OCI-LY3 (cell line): ENCODE measurements around the gene LPCAT2.

ENCODE experiments used
- H2AFZ ChIP-seq: fragments of 200-600, 300-600 bp; shearing (Covaris generic); 2 replicates; pipeline ENCODE4 v1.6.0; 2014; ENCODE audit warnings: antibody characterized with exemption, low read depth, low read length
- H3K27ac ChIP-seq: fragments of 200-600, 300-600 bp; sonication (generic); 2 replicates; pipeline ENCODE4 v1.5.1; 2014; ENCODE audit warnings: mild to moderate bottlenecking, low read length, moderate library complexity, mixed read lengths
- H3K27me3 ChIP-seq: fragments of 200-600, 300-600 bp; sonication (generic); 2 replicates; pipeline ENCODE4 v1.6.1; 2014; ENCODE audit warnings: low read depth, low read length, mixed read lengths
- H3K36me3 ChIP-seq: fragments of 200-600, 300-600 bp; sonication (generic); replicated peaks from 2 replicates; pipeline ENCODE3; 2014; ENCODE audit warnings: low read depth, low read length, mixed read lengths
- H3K4me1 ChIP-seq: fragments of 300-600, 200-600 bp; sonication (generic); 2 replicates; pipeline ENCODE4 v1.6.1; 2014; ENCODE audit warnings: low read length, mixed read lengths
- H3K4me2 ChIP-seq: fragments of 200-600, 300-600 bp; sonication (generic); 2 replicates; pipeline ENCODE4 v1.6.1; 2014; ENCODE audit warnings: low read length, mixed read lengths
- H3K4me3 ChIP-seq: fragments of 300-600, 200-600 bp; sonication (generic); 2 replicates; pipeline ENCODE4 v1.5.1; 2014; ENCODE audit warnings: antibody characterized with exemption, mild to moderate bottlenecking, low read length, moderate library complexity
- H3K79me2 ChIP-seq: fragments of 300-600, 200-600 bp; shearing (Covaris generic); 2 replicates; pipeline ENCODE4 v1.6.1; 2014; ENCODE audit warnings: mild to moderate bottlenecking, low read length, mixed read lengths
- H3K9ac ChIP-seq: fragments of 300-600, 200-600 bp; shearing (Covaris generic); 2 replicates; pipeline ENCODE4 v1.6.0; 2014; ENCODE audit warnings: mild to moderate bottlenecking, low read length, moderate library complexity
- H3K9me3 ChIP-seq: fragments of 200-600, 300-600 bp; shearing (Covaris generic); 2 replicates; pipeline ENCODE4 v1.6.1; 2014; ENCODE audit warnings: low read length, mixed read lengths; ENCODE audit not compliant: insufficient read depth
- H4K20me1 ChIP-seq: fragments of 200-600, 300-600 bp; sonication (generic); 2 replicates; pipeline ENCODE4 v1.6.1; 2016; ENCODE audit warnings: low read length, mixed read lengths; ENCODE audit not compliant: insufficient read depth
- CTCF ChIP-seq: fragments of 200-600, 300-600 bp; sonication (generic); IDR thresholded peaks from 2 replicates; pipeline ENCODE4 v1.5.1; 2014; ENCODE audit warnings: antibody characterized with exemption, low read length, low read depth
- EZH2phosphoT487 ChIP-seq: fragments of 200-600 bp; shearing (Covaris generic); IDR thresholded peaks from 2 replicates; pipeline ENCODE4 v1.6.1; 2018; ENCODE audit warnings: antibody characterized with exemption, mixed run types, low read depth

The LPCAT2 gene

GRCh38 chr16:55571191-55571897, 62.5 kb downstream of the LPCAT2 start:
- no peaks in the 10 kb centered on the region for H3K9me3 ChIP-seq
- no peak overlapping the region for H3K4me2 ChIP-seq
- H3K27me3 ChIP-seq = no peaks in the 10 kb centered on the region
- TF ChIP-seq EZH2phosphoT487 (no peak), CTCF (no peak)
- H3K4me3 ChIP-seq = no peak overlapping the region
- H3K9ac ChIP-seq = no peak overlapping the region
- no peaks in the 10 kb centered on the region for H3K79me2 ChIP-seq
- H4K20me1 ChIP-seq = no peaks in the 10 kb centered on the region
- no peaks in the 10 kb centered on the region for H3K36me3 ChIP-seq
- H3K27ac ChIP-seq = no peak overlapping the region
- no peak overlapping the region for H2AFZ ChIP-seq
- H3K4me1 ChIP-seq = no peaks in the 10 kb centered on the region

- Histone ChIP-seq H3K27ac (no peak overlapping the region), H4K20me1 (no peaks in the 10 kb centered on the region), H3K79me2 (no peaks in the 10 kb centered on the region), H3K9me3 (no peaks in the 10 kb centered on the region), H3K4me3 (no peak overlapping the region), H2AFZ (no peak overlapping the region), H3K9ac (no peak overlapping the region), H3K27me3 (no peaks in the 10 kb centered on the region), H3K4me1 (no peaks in the 10 kb centered on the region), H3K36me3 (no peaks in the 10 kb centered on the region), H3K4me2 (no peak overlapping the region)
- TF ChIP-seq CTCF (no peak), EZH2phosphoT487 (no peak)
These were observed 63.6 kb downstream of the LPCAT2 start for GRCh38 chr16:55572439-55572838.

DNA sequence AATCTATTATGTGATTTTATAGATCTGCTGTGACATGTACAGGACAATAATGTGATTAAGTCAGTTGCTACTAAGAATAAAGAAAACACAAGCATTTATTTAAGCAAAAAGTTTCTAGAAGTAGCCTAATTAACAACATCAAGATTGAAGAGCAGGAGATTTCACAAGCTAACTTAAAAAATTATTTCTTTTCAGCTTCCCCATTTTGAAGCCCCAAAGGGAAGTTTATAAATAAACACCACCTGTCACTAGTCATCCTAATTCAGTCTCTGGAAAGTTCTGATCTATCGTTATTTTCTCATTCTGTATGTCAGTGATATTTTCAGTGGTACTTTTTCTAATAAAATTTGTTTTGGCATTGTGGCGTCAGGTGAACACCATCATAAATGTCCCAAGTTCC, 65.9 kb downstream of the LPCAT2 start:
- Histone ChIP-seq H4K20me1 (no peaks in the 10 kb centered on the region), H3K27me3 (no peaks in the 10 kb centered on the region), H3K27ac (no peak overlapping the region), H2AFZ (no peak overlapping the region), H3K36me3 (no peaks in the 10 kb centered on the region), H3K4me2 (no peak overlapping the region), H3K9me3 (no peaks in the 10 kb centered on the region), H3K9ac (no peak overlapping the region), H3K4me1 (no peaks in the 10 kb centered on the region), H3K79me2 (no peaks in the 10 kb centered on the region), H3K4me3 (no peak overlapping the region)
- TF ChIP-seq EZH2phosphoT487 (no peak), CTCF (no peak)

- H4K20me1 ChIP-seq = no peaks in the 10 kb centered on the region
- no peaks in the 10 kb centered on the region for H3K27me3 ChIP-seq
- H3K4me1 ChIP-seq = no peaks in the 10 kb centered on the region
- no peaks in the 10 kb centered on the region for H3K36me3 ChIP-seq
- TF ChIP-seq EZH2phosphoT487 = no peak
- TF ChIP-seq CTCF = no peak
- H3K4me2 ChIP-seq = no peak overlapping the region
- H2AFZ ChIP-seq = no peak overlapping the region
- no peaks in the 10 kb centered on the region for H3K9me3 ChIP-seq
- no peak overlapping the region for H3K27ac ChIP-seq
- no peak overlapping the region for H3K4me3 ChIP-seq
- no peaks in the 10 kb centered on the region for H3K79me2 ChIP-seq
- H3K9ac ChIP-seq = no peak overlapping the region
These were observed 66.6 kb downstream of the LPCAT2 start for GRCh38 chr16:55575496-55575895.
